T-helper 2 cell (primary cell): ENCODE measurements around the gene LFNG.

Experiments
- DNase-seq, 5 experiments: peaks; one replicate each; pipeline versions ENCODE4 v3.0.0 to v3.0.0-alpha.2; 2012 to 2022

Gene LFNG

GRCh38 chr7:2573761-2574160 is 54.2 kb downstream of the LFNG start:
- no peak for DNase-seq

- DNase-seq, result no peak
These were observed 55.6 kb downstream of the LFNG start for GRCh38 chr7:2575046-2575732.

GRCh38 chr7:2575733-2576340 is 56.3 kb downstream of the LFNG start:
- DNase-seq, result no peak

- DNase-seq, result no peak
These were observed 57.3 kb downstream of the LFNG start for GRCh38 chr7:2576742-2577491.
